Hippocampal formation (tissue), 2 donors: ENCODE measurements around the gene SMCHD1.

Source experiments
- DNase-seq, 2 donors: peaks; one replicate each; lab custom pipeline; 2025; lab: John Stamatoyannopoulos, UW

Gene SMCHD1

GRCh38 chr18:2655178-2655953, at the start of gene SMCHD1:
Gene SMCHD1, plus strand, starts transcription at chr18:2655726. Its CDS starts 350 bp downstream, at chr18:2656076.
- peak; percentile 84 to 92 for DNase-seq

- no peak for DNase-seq
Measured at GRCh38 chr18:2606335-2606734, 49.2 kb upstream of the SMCHD1 start.

- DNase-seq: no peak
Measured at GRCh38 chr18:2609604-2610003, 45.9 kb upstream of the SMCHD1 start.

GRCh38 chr18:2610549-2610948, 45.0 kb upstream of the SMCHD1 start:
- DNase-seq: no peak

GRCh38 chr18:2612996-2613395, 42.5 kb upstream of the SMCHD1 start:
- no peak for DNase-seq

GRCh38 chr18:2617401-2617998, 38.0 kb upstream of the SMCHD1 start:
- no peak for DNase-seq

GRCh38 chr18:2618009-2618408, 37.5 kb upstream of the SMCHD1 start:
- DNase-seq: no peak

- no peak for DNase-seq
Measured at GRCh38 chr18:2625217-2625616, 30.3 kb upstream of the SMCHD1 start.

- no peak for DNase-seq
Measured at GRCh38 chr18:2627821-2628276, 27.7 kb upstream of the SMCHD1 start.

GRCh38 chr18:2629003-2629402, 26.5 kb upstream of the SMCHD1 start:
- DNase-seq: no peak

- DNase-seq: no peak
Measured at GRCh38 chr18:2635586-2635985, 19.9 kb upstream of the SMCHD1 start.

- no peak for DNase-seq
Measured at GRCh38 chr18:2636126-2636631, 19.3 kb upstream of the SMCHD1 start.

GRCh38 chr18:2641638-2642037, 13.9 kb upstream of the SMCHD1 start:
- no peak for DNase-seq

- DNase-seq: no peak
Measured at GRCh38 chr18:2642771-2643170, 12.8 kb upstream of the SMCHD1 start.

- DNase-seq: no peak
Measured at GRCh38 chr18:2644535-2644934, 11.0 kb upstream of the SMCHD1 start.

- DNase-seq: no peak
Measured at GRCh38 chr18:2651981-2652380, 3.5 kb upstream of the SMCHD1 start.

GRCh38 chr18:2653467-2653866, 2.1 kb upstream of the SMCHD1 start:
- no peak for DNase-seq

GRCh38 chr18:2654169-2654927, 1.2 kb upstream of the SMCHD1 start:
- DNase-seq: no peak

GRCh38 chr18:2654928-2655177, 673 bp upstream of the SMCHD1 start:
- no peak for DNase-seq

- DNase-seq: no peak
Measured at GRCh38 chr18:2655954-2656236, 369 bp downstream of the SMCHD1 start.

- DNase-seq: no peak
Measured at GRCh38 chr18:2656237-2656980, 883 bp downstream of the SMCHD1 start.

GRCh38 chr18:2656981-2657512, 1.5 kb downstream of the SMCHD1 start:
- no peak for DNase-seq
